Naive B cell (primary cell): ENCODE results near the gene ECE1. TPM values are rescaled to one million over a fixed set of nuclear protein-coding genes. Genes with fewer than 3 reads are reported as not detected.

Source experiments
- ATAC-seq, 2 donors: fragments of 150-1000 bp; cut with Tn5 transposase; 2 replicates each; pipeline ENCODE4 v1.10.0; 2021; ENCODE audit warnings: low read depth in 2 of 2, mild to moderate bottlenecking in 2 of 2, moderate library complexity in 2 of 2
- DNase-seq: peaks from one replicate; pipeline ENCODE4 v3.0.0; 2022
- H3K27ac Mint-ChIP-seq, 6 donors: one replicate each; pipeline ENCODE4 v1.8.0; 2020 to 2022; ENCODE audit warnings: mild to moderate bottlenecking in 6 of 6, mixed read lengths in 6 of 6, moderate library complexity in 5 of 6, inconsistent platforms in 2 of 6
- H3K27me3 Mint-ChIP-seq, 3 donors: one replicate each; pipeline ENCODE4 v1.8.0; 2021 to 2022; ENCODE audit warnings: mixed read lengths in 3 of 3, mild to moderate bottlenecking in 1 of 3
- H3K36me3 Mint-ChIP-seq, 2 donors: one replicate each; pipeline ENCODE4 v1.8.0; 2020 to 2022; ENCODE audit warnings: mixed read lengths in 2 of 2, inconsistent platforms in 1 of 2, mild to moderate bottlenecking in 1 of 2
- H3K4me1 Mint-ChIP-seq, 3 donors: one replicate each; pipeline ENCODE4 v1.8.0; 2020 to 2022; ENCODE audit warnings: mixed read lengths in 3 of 3, inconsistent platforms in 1 of 3, mild to moderate bottlenecking in 1 of 3, moderate library complexity in 1 of 3
- H3K4me3 Mint-ChIP-seq, 8 donors: one replicate each; pipeline ENCODE4 v1.8.0; 2020 to 2022; ENCODE audit warnings: mild to moderate bottlenecking in 8 of 8, mixed read lengths in 8 of 8, moderate library complexity in 8 of 8, inconsistent platforms in 2 of 8
- H3K9me3 Mint-ChIP-seq, 7 donors: one replicate each; pipeline ENCODE4 v1.8.0; 2020 to 2022; ENCODE audit warnings: mixed read lengths in 7 of 7, mild to moderate bottlenecking in 5 of 7, inconsistent platforms in 2 of 7, moderate library complexity in 1 of 7
- polyA plus RNA-seq, 6 donors: library from polyadenylated mRNA; unstranded; fragments of 300-500 nt; fragmentation: Illumina TruSeq; gene quantifications; one replicate each; pipeline ENCODE4 v1.2.3, GENCODE V29; 2021; ENCODE audit warnings: low read depth in 6 of 6

ECE1 gene
- polyA plus RNA-seq, 6 donors from 2014 or later = 6.9 to 44.5 (median 20.8) TPM

DNA sequence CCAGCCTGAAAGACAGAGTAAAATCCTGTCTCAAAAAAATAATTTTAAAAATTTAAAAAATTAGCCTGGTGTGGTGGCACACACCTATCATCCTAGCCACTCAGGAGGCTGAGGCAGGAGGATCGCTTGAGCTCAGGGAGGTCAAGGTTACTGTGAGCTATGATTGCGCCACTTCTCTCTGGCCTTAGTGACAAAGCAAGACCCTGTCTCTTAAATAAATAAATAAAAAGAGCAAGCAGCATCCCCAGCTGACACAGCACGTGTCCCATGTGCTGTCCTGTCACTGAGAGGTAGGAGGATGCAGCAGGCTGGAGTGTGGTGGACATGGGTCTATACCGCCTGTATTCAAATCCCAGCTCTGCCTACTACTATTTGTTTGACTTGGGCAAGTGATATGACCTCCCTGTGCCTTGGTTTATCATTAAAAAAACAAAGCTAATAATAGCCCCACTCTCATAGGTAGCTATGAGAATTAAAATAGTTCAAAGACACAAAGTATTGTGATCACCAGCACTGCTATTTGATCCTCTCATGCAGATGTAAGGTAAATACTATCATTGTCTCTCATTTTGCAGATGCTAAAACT, 22.2 kb upstream of the ECE1 start:
- ATAC-seq (no peak), DNase-seq (no peak)
- Mint-ChIP-seq H3K27me3 (no peaks in the 10 kb centered on the region), H3K27ac (peak overlapping the region in 1 of 6 donors; percentile 73), H3K36me3 (peaks cover 0 to 7% of the 10 kb centered on the region in 2 donors), H3K4me1 (peaks cover 34 to 53% (median 38%) of the 10 kb centered on the region in 3 donors), H3K4me3 (no peak overlapping the region), H3K9me3 (peaks cover 0 to 2% (median 0%) of the 10 kb centered on the region in 7 donors)

GRCh38 chr1:21311016-21311415, 20.8 kb upstream of the ECE1 start:
- DNase-seq (no peak), ATAC-seq (no peak)
- peak overlapping the region in 2 of 6 donors; percentile 81 to 82 for H3K27ac Mint-ChIP-seq
- peaks cover 40 to 54% (median 49%) of the 10 kb centered on the region in 3 donors for H3K4me1 Mint-ChIP-seq
- H3K36me3 Mint-ChIP-seq = peaks cover 0 to 7% of the 10 kb centered on the region in 2 donors
- H3K9me3 Mint-ChIP-seq = peaks cover 0 to 2% (median 0%) of the 10 kb centered on the region in 7 donors
- H3K27me3 Mint-ChIP-seq = no peaks in the 10 kb centered on the region
- peak overlapping the region in 2 of 8 donors; percentile 20 to 24 for H3K4me3 Mint-ChIP-seq

- no peaks in the 10 kb centered on the region for H3K27me3 Mint-ChIP-seq
- no peak overlapping the region for H3K4me3 Mint-ChIP-seq
- H3K9me3 Mint-ChIP-seq = peaks cover 0 to 2% (median 0%) of the 10 kb centered on the region in 7 donors
- peaks cover 0 to 7% of the 10 kb centered on the region in 2 donors for H3K36me3 Mint-ChIP-seq
- H3K4me1 Mint-ChIP-seq = peaks cover 41 to 59% (median 54%) of the 10 kb centered on the region in 3 donors
- DNase-seq = no peak
- no peak overlapping the region for H3K27ac Mint-ChIP-seq
- ATAC-seq = no peak
Measured at GRCh38 chr1:21308847-21309652, 18.8 kb upstream of the ECE1 start.

DNA sequence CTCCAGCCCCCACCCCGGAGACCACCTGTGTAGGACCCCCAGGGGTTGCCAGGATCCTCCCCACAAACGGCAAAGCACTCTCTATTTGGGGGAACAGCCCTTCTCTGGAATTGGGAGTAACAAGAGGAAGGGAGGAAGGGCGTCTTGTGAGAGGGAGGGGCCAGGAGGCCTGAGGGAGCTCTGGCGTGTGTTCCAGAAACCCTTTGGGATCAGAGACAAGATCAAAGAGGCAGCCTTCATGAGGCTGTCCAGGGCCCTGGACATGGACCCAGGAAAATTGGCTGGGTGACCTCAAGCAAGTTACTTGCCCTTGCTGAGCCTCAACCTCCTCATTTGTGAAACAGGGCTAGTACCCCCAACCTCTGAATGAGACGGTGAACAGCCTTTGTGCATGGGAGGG, 18.1 kb upstream of the ECE1 start:
- ATAC-seq (no peak), DNase-seq (no peak)
- Mint-ChIP-seq H3K27me3 (no peaks in the 10 kb centered on the region), H3K9me3 (peaks cover 0 to 2% (median 0%) of the 10 kb centered on the region in 7 donors), H3K4me1 (peaks cover 37 to 53% (median 47%) of the 10 kb centered on the region in 3 donors), H3K4me3 (peak overlapping the region in 1 of 8 donors; percentile 16), H3K36me3 (peaks cover 0 to 7% of the 10 kb centered on the region in 2 donors), H3K27ac (peak overlapping the region in 5 of 6 donors; percentile 4 to 93 (median 65))

DNA sequence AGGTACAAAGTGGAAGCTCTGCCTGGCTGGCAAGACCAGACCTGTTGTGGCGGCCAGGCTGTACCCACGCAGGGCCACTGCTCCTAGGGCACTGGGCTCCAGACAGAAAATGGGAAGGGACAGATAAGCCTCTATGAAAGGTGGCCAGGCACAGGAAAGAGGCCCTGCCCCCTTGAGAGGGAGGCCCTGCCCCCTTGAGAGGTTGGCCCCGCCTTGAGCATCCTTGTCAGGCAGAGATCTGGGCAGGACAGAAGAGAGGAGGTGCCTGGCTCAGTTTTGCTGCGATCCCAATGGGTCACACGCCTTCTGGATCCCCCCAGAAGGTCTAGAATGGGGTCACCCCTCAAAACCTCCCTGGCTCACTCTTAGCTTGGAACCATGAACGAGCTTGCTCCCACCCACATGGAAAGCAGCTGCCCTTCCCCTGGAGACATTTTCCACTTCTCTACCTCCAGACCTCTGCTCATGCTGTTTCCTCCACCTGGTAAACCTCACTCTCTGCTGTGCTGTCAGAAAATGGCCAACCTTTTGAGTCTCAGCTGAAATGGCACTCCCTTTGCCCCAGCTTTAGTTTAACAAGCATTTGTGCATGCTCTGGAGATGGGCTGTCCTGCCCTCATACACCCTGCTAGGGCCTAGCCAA, 17.5 kb upstream of the ECE1 start:
- Mint-ChIP-seq H3K36me3 (peaks cover 0 to 7% of the 10 kb centered on the region in 2 donors), H3K4me3 (peak overlapping the region in 1 of 8 donors; percentile 16), H3K4me1 (peaks cover 36 to 54% (median 47%) of the 10 kb centered on the region in 3 donors), H3K9me3 (peaks cover 0 to 2% (median 0%) of the 10 kb centered on the region in 7 donors), H3K27me3 (no peaks in the 10 kb centered on the region), H3K27ac (peak overlapping the region; percentile 47 to 93 (median 74))
- DNase-seq (no peak), ATAC-seq (no peak)

GRCh38 chr1:21307210-21307609, 16.9 kb upstream of the ECE1 start:
- peak overlapping the region in 4 of 6 donors; percentile 7 to 88 (median 43) for H3K27ac Mint-ChIP-seq
- H3K4me1 Mint-ChIP-seq = peaks cover 38 to 57% (median 51%) of the 10 kb centered on the region in 3 donors
- no peak overlapping the region for H3K4me3 Mint-ChIP-seq
- peaks cover 0 to 2% (median 0%) of the 10 kb centered on the region in 7 donors for H3K9me3 Mint-ChIP-seq
- no peak for ATAC-seq
- H3K36me3 Mint-ChIP-seq = peaks cover 0 to 7% of the 10 kb centered on the region in 2 donors
- no peak for DNase-seq
- no peaks in the 10 kb centered on the region for H3K27me3 Mint-ChIP-seq

DNA sequence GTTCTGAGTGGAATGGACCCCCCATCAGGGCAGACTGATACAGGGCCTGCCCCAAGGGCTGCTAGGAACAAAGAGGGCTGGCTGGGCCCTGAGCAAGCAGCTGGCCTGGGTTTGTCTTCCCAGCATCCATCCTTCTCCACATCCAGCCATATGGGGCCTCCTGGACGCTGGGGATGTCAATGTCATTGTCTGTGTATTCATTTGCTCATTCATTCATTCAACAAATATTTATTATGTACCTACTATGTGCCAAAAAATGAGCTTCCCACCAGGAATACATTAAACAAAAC, 15.6 kb upstream of the ECE1 start:
- peaks cover 0 to 4% of the 10 kb centered on the region in 2 donors for H3K36me3 Mint-ChIP-seq
- H3K4me1 Mint-ChIP-seq = peaks cover 36 to 61% (median 52%) of the 10 kb centered on the region in 3 donors
- no peak for ATAC-seq
- H3K9me3 Mint-ChIP-seq = peaks cover 0 to 2% (median 0%) of the 10 kb centered on the region in 7 donors
- peak overlapping the region in 1 of 6 donors; percentile 42 for H3K27ac Mint-ChIP-seq
- DNase-seq = no peak
- H3K27me3 Mint-ChIP-seq = no peaks in the 10 kb centered on the region
- peak overlapping the region in 1 of 8 donors; percentile 35 for H3K4me3 Mint-ChIP-seq

DNA sequence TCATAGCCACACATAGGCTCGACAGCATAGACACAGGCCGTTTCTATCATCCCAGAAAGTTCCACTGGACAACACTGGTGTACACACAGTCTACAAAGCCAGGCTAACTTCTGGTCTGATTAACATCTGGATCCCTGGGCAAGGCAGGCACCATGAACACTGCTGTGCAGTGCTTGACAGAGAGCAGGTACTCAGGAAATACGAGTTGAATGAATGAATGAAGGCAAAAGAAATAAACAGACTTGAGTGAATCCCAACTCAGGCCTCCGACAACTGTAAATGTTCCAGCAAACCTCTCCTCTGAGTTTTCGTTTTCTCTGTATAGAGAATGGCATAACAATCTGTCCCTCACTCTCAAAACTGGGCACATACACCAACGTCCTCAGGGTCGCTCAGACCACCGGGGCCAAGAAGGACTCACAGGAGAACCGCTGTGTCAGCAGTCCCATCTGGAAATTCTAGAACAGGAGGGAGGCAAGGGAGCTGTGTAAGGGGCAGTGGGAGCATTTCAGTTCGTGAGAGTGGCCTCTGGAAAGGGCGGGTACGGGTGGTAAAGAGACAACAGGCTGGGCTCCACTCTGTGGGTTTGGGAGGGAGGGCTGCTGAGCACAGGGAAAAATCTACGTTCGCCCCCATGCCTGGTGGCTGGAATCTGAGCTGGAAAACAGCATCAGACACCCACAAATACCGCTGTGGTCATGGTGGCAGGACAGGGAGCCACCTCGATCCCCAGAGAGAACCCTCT, 15.1 kb upstream of the ECE1 start:
- DNase-seq (no peak), ATAC-seq (no peak)
- no peaks in the 10 kb centered on the region for H3K9me3 Mint-ChIP-seq
- H3K4me1 Mint-ChIP-seq = peaks cover 33 to 61% (median 52%) of the 10 kb centered on the region in 3 donors
- no peaks in the 10 kb centered on the region for H3K36me3 Mint-ChIP-seq
- peak overlapping the region in 3 of 6 donors; percentile 42 to 80 (median 61) for H3K27ac Mint-ChIP-seq
- no peaks in the 10 kb centered on the region for H3K27me3 Mint-ChIP-seq
- no peak overlapping the region for H3K4me3 Mint-ChIP-seq

GRCh38 chr1:21304488-21304887, 14.2 kb upstream of the ECE1 start:
- Mint-ChIP-seq H3K27me3 (no peaks in the 10 kb centered on the region), H3K27ac (peak overlapping the region in 3 of 6 donors; percentile 66 to 88 (median 69)), H3K4me1 (peaks cover 36 to 61% (median 56%) of the 10 kb centered on the region in 3 donors), H3K4me3 (no peak overlapping the region), H3K9me3 (no peaks in the 10 kb centered on the region), H3K36me3 (no peaks in the 10 kb centered on the region)
- DNase-seq (no peak), ATAC-seq (no peak)

GRCh38 chr1:21302747-21303715, 12.8 kb upstream of the ECE1 start:
- peaks cover 43 to 69% (median 68%) of the 10 kb centered on the region in 3 donors for H3K4me1 Mint-ChIP-seq

GRCh38 chr1:21301794-21302440, 11.7 kb upstream of the ECE1 start:
- peaks cover 39 to 68% (median 61%) of the 10 kb centered on the region in 3 donors for H3K4me1 Mint-ChIP-seq
- DNase-seq = no peak
- no peaks in the 10 kb centered on the region for H3K27me3 Mint-ChIP-seq
- H3K27ac Mint-ChIP-seq = peak overlapping the region in 3 of 6 donors; percentile 41 to 88 (median 47)
- no peaks in the 10 kb centered on the region for H3K9me3 Mint-ChIP-seq
- H3K36me3 Mint-ChIP-seq = no peaks in the 10 kb centered on the region
- H3K4me3 Mint-ChIP-seq = no peak overlapping the region
- ATAC-seq = no peak

More at GRCh38 chr1:21302747-21303715, 12.8 kb upstream of the ECE1 start:
- Mint-ChIP-seq H3K4me3 (no peak overlapping the region), H3K27me3 (no peaks in the 10 kb centered on the region), H3K9me3 (no peaks in the 10 kb centered on the region), H3K36me3 (no peaks in the 10 kb centered on the region), H3K27ac (peak overlapping the region in 5 of 6 donors; percentile 30 to 88 (median 68))
- ATAC-seq = no peak
- DNase-seq = no peak
